G401.6 (cell line): Measurements from ENCODE around the gene NUDT9.
A peak's percentile ranks its signal among the peaks of the same experiment; 100 is the strongest.
"Not testable (repeated sequence)": the region's sequence is repeated elsewhere in the genome, so short reads cannot be mapped to it uniquely, and the experiment has no call there.

Source experiments
- FAIRE-seq: peaks from 2 replicates; lab custom pipeline; 2012; peaks lifted over from hg19 to GRCh38; lab: Jason Lieb, UNC

NUDT9 gene

DNA sequence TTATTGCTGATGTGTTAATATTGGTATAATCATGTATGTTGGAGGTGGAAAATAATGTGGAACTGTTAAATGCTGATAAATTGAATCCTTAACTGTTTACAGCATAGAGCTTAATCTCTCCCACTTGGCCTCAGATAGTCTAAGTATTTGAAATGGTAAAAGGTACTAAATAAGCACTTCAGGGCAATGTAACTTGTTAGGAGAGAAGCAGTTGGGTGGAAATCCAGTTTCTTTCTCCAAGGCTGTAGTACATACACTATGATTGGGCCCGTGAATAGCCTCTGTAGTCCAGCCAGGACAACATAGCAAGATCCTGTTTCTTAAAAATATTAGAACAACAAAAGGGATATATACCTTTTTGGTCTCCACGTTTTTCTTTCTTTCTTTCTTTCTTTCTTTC lies 39.7 kb downstream of the NUDT9 start:
- FAIRE-seq = peak; percentile 6

DNA sequence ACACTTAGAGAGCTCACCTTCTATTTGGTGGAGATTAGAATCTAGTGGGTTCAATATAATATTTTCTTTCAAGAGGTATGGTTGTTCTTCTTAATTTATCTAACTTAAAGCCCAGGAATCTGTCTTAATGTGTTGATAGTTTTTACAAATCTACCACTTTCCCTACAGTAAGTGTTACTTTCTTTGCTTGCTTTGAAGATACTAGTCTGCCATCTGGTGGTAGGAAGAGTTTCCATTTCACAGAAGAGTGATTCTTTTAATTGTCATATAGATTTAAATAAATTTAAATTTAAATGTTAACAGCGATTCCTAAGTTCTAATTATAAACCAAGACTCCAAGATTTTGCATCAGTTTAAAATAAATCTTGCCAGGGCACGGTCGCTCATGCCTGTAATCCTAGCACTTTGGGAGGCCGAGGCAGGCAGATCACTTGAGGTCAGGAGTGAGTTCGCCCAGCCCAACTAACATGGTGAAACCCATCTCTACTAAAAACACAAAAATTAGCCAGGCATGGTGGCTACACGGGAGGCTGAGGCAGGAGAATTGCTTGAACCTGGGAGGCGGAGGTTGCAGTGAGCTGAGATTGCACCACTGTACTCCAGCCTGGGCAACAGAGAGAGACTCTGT lies 43.5 kb downstream of the NUDT9 start:
- FAIRE-seq = peak; percentile 97

DNA sequence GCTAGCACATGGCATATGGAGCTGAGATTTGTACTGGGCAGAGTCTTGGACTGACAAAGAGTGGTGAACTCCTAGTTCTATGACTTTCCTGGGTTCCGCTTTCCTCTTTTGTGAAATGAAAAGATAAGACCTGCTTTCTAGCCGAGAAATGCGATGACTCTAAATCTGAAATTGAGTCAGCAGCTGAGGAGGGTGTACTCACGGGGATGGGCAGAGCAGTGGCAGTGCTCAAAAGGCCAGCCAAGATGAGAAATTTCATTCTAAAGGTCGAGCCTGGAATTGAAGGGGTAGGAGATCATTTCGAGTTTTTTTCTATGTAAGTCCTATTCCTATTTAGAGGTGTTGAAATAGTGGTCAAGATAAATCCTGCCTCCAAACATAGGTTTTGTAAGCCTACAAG lies 47.0 kb downstream of the NUDT9 start:
- no peak for FAIRE-seq

DNA sequence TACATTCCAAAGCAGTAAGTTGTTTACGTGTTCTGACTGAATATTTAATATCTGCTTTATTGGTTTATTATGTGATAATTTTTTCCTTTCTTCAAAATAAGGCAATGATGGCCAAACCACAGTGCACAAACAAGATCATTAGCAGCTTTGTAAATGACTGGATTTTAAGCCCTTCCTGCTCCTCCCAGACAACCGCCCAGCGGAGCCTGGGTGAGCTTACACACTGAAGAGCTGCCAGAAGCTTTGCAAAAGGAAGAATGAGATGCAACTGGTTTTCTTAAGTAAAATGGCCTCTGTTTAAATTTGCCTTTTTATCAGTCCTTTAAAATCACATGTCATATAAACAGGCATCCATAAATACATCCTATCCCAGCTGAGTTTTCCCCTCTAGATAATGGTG lies 54.6 kb downstream of the NUDT9 start:
- no peak for FAIRE-seq

DNA sequence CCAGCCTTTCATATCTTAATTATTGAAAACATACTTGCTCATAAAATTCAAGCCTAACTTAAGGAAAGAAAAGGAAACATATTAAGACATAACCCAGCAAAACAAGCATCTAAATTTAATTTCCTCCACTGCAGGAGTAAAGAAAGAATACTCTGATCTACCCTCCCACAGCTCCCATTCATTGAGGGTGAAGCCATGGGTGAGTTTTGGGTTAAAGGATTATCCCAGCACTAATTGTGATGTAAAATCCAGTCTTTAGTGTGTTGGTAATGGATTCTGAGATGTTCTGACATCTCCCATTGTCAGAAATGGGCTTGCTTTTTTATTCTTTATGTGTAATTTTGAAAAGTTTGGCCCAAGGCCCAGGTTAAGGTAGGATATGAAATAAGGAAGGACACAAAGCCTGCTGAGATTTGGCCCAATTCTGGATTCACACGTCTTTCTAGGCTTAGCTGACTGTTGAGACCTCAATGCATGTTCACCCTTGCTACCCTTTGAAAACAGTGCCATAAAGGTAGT lies 56.4 kb downstream of the NUDT9 start:
- FAIRE-seq = no peak

DNA sequence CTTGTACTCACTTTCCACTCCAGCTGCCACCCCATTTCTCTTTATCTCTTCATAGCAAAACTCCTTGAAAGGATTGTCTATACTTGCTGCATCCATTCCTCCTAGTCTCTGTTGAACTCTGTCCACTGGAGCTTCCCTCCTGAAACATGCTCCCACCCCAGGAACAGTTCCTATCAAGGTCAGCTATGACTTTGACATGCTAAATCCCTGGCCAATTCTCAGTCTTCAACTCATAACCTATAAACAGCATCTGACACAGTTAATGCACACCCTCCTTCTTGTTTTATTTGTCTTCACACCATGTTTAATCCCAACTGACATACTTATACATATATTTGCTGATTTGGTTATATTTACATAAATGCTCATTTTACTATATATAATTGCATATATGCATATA lies 59.0 kb downstream of the NUDT9 start:
- FAIRE-seq = no peak

DNA sequence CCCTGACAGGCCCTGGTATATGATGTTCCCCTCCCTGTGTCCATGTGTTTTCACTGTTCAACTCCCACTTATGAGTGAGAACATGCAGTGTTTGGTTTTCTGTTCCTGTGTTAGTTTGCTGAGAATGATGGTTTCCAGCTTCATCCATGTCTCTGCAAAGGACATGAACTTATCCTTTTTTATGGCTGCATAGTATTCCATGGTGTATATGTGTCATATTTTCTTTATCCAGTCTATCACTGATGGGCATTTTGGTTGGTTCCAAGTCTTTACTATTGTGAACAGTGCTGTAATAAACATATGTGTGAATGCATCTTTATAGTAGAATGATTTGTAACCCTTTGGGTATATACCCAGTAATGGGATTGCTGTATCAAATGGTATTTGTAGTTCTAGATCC lies 60.9 kb downstream of the NUDT9 start:
- FAIRE-seq = not testable (repeated sequence)

DNA sequence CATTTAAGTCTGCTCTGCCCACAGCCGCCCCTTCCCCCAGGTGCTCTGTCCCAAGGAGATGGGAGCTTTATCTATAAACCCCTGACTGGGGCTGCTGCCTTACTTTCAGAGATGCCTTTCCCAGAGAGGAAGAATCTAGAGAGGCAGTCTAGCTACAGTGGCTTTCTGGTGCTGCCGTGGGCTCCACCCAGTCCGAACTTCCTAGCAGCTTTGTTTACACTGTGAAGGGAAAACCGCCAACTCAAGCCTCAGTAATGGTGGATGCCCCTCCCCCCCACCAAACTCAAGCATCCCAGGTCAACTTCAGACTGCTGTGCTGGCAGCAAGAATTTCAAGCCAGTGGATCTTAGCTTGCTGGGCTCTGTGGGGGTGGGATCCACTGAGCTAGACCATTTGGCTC lies 66.3 kb downstream of the NUDT9 start:
- FAIRE-seq = not testable (repeated sequence)

DNA sequence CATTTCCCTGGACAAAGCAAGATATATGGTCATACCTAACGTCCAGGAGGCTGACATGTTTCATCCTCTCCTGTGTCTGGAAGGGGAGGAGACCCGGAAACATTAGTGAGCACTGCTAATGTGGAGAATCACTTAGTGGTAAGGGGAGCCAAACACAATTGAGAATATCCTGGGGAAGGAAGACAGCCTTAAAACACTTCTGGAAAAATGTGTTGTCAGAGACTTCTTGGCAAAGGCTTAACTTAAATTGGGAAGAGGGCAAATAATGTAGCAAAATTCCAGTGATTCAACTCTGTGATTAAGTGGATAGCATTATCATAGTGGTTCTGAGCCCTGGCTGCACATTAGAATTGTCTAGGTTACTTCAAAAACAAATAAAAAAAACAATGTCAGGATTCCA lies 67.3 kb downstream of the NUDT9 start:
- no peak for FAIRE-seq

DNA sequence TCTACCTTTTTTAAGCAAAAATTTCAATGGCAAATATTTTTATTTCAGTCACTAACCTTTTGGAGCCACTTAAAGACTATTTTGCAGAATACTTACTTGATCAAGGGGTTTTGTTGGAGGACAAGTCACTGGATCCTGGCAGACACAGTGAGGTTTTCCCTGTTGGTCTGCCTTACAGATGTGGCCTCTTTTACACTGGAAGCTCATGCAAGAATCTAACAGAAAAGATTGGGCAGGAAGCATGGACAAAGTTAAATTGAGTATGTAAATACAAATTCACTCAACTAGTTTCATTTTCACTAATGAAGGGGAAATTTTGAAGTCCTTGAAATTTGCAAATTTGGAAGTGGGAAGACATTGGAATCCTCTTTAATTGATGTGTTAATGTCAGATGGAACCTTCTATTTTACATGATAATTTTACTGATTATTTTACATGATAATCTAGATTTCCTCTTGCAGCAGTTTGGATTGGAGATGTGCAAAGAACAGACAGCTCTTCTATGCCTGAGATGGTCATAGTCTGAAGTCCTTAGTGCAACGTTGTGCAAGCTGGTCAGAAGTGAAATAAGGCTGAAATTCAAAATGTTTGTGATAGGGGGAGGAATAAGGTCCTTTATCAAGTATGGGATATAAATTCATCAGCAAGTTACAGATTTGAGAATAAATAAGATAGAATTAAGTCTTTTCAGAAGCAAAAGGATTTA lies 68.4 kb downstream of the NUDT9 start:
- no peak for FAIRE-seq

DNA sequence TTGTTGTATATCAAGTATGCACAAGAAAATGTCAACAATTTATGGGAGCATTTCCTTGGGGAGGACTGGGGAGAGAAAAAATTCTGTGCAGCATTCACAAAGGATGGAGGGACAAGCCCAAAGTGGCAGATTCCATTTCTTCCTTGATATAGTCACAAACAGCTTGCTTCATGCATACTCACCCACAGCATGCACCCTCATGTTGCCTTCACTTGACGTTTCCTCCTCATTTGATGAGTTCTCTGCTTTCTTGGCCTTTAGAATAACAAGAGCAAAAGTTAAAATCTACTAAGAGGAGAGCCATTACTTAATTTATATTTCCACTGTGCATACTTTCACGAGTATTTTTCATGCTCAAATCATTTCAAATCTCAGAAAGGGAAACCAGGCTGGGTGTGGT lies 69.1 kb downstream of the NUDT9 start:
- no peak for FAIRE-seq

DNA sequence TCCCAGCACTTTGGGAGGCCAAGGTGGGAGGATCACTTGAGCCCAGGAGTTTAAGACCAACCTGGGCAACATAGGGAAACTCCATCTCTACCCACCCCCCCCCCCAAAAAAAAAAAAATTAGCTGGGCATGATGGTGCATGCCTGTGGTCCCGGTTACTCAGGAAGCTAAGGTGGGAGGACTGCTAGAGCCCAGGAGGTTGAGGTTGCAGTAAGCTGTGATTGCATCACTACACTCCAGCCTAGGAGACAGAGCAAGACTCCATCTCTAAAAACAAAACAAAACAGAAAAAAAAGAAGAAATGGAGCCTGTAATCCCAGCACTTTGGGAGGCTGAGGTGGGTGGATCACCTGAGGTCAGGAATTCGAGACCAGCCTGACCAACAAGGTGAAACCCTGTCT lies 69.5 kb downstream of the NUDT9 start:
- not testable (repeated sequence) for FAIRE-seq

DNA sequence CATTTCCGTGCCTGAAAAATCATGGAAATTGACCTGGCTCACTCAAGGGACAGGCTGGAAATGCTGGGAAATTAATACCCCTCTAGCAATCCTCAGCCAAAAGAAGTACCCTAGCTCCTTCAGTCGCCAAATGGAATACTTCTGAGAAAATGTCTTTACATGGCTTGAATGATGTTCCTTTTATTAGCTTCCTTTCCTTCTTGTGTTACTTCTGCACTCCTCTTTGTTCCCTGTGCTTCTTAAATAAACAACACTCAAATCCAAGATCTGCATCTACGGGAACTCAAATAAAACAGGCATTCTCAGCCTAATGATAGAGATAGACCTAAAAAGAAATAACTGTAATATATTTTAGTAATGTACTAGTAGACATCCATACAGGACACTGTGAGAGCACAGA lies 70.7 kb downstream of the NUDT9 start:
- FAIRE-seq = no peak

DNA sequence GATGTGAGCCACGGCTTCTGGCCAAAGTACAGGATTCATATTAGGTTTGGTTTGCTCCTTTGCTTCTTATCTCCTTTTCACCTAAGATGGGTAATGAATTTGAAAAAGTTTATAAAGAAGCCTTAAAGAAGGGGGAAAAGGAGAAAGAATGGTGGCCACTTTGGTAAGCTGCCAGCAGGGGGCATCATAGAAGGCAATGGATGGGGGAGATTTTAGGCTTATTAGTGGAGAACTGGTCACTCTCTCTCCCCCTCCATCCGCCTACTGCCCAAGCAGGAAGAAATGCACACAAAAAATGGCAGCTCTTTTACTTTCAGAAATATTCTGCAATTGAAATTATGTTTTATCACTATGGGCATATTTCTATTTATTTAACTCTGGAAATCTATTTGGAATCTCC lies 74.8 kb downstream of the NUDT9 start:
- FAIRE-seq = no peak

DNA sequence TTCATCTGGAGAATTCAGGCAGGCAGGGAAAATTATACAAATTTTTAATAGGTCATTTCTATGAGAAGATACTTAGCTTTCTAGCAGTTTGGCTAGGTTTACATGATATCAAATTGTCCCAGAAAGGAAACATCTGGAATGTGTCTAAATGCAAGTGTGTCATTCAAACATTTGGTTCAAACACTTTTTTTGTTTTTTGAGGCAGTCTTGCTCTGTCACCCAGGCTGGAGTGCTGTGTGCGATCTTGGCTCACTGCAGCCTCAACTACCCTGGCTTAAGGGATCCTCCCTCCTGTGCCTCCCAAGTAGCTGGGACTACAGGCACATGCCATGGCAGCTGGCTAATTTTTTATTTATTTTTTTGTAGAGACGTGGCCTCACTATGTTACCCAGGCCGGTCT lies 75.2 kb downstream of the NUDT9 start:
- no peak for FAIRE-seq

DNA sequence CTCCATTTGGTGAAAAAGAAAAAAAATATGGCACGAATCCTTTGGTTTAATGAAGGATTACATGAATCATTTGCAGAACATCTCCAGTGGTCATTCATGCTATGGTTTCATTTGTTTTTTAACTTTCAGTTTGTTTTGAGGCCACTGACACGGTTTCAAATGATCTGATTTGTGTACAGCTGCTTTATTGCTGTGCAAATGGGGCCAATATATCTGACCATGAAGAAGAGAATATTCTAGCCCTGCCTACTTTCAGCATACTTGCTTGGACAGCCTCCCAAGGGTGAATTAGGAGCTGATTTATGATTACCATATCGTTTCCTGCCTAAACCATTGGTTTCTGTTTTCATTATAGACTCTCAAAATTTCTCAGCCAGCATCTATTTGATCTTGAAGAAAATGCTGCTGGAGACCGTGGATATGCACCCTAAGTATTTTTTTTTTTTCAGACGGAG lies 76.1 kb downstream of the NUDT9 start:
- no peak for FAIRE-seq

DNA sequence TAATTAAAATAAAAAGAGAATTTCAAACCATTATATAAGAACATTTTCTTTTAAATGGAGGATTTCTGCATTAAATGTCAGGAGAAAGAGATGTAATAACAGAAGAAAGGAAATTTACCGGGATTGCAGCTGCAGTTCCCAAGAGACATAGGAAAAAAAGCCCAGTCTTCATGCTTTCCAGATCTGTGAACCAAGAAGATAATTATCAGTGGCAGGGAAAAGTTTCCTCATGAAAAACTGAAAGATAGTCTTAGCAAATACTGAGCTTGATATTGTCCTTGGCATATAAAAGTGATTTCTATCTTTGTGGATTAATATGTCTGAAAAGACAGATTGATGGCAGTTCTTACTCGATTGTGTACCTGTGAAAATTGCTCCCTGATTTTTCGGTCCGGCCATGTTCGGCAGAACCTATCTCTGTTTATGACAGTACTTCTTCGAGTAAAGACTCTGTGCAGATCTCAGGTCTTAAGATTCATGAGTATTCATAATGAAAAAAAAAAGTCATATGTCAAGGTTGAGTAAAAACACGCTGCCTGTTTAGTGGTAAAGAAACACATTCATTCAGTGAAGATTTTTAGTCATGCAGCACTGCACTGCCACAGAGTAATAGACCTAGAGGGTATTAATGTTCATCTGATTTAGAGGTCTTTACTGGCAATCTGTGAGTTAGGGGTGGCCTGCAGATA lies 77.2 kb downstream of the NUDT9 start:
- no peak for FAIRE-seq

DNA sequence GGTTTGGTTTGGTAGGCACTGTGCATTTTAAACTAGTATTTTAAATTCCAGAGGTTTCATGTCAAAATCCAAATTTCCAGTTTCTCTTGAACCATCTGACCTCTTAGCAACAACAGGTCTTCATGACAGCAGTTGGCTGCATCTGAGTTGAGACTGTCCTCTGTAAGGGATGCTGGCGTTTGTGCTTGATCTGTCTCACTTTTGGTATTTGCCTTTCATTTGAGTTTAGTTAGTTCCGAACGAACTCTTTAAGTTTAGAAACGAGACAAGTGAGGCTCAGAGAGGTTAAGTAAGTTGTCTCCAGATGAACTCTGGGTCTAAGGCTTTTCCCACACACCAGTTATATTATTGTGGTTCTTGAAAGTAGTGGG lies 77.7 kb downstream of the NUDT9 start:
- no peak for FAIRE-seq

DNA sequence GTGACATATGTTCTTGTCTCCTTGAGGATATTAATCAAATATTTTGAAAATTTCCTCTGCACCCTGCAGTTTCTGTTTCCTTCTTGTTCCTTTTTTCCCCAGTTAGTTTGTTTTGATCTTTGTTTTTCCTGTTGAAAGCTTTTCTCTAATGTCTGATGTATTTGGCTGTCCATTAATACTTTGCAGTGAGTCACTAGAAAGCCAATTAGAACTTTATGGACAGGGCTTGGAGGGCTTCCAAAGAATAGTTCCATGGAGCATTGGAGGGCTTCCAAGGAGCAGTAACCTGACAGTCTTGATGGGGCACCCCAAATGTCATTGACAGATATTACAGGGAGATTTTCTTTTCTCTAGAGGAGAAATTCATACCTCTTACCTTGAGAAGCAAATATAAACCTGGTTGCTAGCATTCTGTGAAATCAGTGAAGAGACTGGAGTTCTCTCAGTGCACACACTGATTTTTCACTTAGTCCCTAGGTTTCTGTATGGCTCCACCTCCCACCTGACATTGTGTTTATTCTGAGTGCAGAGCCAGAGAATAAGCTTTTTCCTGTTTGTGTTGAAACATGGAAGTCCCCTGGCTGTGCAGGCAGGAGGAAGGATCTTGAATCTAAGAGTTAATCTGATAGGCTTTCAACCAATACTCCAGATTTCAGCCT lies 80.3 kb downstream of the NUDT9 start:
- FAIRE-seq = no peak

DNA sequence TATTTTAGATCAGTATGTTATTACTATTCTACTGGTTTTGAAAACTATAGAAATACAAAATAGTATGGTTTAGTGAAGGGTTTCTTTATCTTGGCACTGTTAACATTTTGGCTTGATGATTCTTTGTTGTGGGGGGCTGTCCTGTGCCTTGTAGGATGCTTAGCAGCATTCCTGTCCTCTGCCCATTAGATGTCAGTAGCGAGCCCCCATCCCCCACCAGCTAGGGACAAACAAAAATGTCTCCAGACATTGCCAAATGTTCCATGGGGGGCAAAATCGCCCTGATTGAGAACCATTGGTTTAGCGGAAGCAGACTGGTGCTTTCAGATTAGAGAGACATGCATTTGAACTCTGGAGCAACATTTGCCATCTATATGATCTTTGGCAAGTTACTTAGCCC lies 83.5 kb downstream of the NUDT9 start:
- FAIRE-seq = no peak

DNA sequence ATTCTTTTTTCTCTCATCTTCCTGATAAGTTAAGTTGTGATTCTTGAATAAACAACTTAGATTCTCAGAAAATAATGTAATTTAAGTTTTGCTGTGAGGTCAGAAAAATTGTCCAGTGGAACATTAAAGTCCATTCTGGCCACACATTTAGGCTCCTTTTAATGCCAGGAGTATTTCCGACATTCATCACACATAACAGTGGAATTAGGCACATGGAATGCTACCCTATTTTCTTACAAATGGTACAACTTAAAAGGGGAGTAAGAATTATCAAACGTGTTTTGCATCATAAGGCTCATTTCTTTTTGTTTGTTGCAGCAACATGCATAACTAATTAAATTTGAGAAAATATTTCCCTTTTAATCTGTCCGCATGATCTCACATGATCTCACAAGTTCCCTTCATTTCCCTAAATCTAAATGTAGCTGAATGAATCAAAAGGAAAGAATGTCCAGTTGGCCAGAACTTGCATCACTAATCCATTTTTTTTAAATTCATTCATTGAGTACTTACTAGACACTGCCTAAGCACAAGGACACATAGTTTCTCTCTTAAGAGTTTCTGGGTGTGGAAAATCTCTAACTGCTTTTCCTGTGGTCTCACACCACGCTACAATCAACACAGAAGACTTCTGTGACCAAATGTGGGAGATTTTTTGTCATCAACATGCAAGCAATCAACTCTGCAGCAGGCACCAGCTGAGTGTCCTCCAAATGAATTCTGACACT lies 84.8 kb downstream of the NUDT9 start:
- no peak for FAIRE-seq
